HCT116 (cell line): ENCODE results near the gene TBC1D19. TPM values are rescaled to one million over a fixed set of nuclear protein-coding genes. Genes with fewer than 3 reads are reported as not detected.

ENCODE experiments used
- ATAC-seq: fragments of 200-7000 bp; cut with Tn5 transposase; 2 replicates; pipeline ENCODE4 v1.9.1; 2020; ENCODE audit warnings: mild to moderate bottlenecking, moderate library complexity
- BruUV-seq: library from RNA; stranded (reverse); fragments of 400-500 nt; replicated peaks from 2 replicates; lab custom pipeline; 2021; lab: Mats Ljungman, UMichigan
- CTCF ChIA-PET: fragments of 300-600 bp; sonication (Branson Sonifier 250); formaldehyde crosslinking; loops from one replicate; lab custom pipeline; 2021; ENCODE audit warnings: antibody characterized with exemption; lab: Charles Lee
- POLR2A ChIA-PET: fragments of 300-600, 350-600 bp; sonication (Branson Sonifier 250); formaldehyde crosslinking; loops from one replicate; lab custom pipeline; 2021; ENCODE audit warnings: antibody characterized with exemption; lab: Charles Lee
- RAD21 ChIA-PET, 2 experiments: fragments of 300-600 bp; sonication (Branson Sonifier 250); formaldehyde crosslinking; loops; one replicate each; lab custom pipeline; 2023; ENCODE audit warnings: low total read pairs in 2 of 2; ENCODE audit not compliant: uncharacterized antibody in 2 of 2, unreplicated experiment in 2 of 2, low non-redundant PET in 1 of 2; lab: Charles Lee
- DNase-seq: peaks from one replicate; pipeline ENCODE4 v3.0.0-alpha.2; 2010; ENCODE audit warnings: low read depth, low spot score
- H2AFZ ChIP-seq: fragments of 200-600 bp; shearing (Covaris generic), sonication (generic); 2 replicates; pipeline ENCODE4 v1.6.1; 2017; ENCODE audit warnings: low read depth, mixed run types, mixed read lengths, antibody characterized with exemption, low read length; ENCODE audit not compliant: poor library complexity, severe bottlenecking
- H3K27ac ChIP-seq: 2 replicates; pipeline ENCODE4 v1.5.1; 2012; ENCODE audit warnings: low read depth, low read length
- H3K27me3 ChIP-seq: fragments of 200-600 bp; sonication (generic); 2 replicates; pipeline ENCODE4 v1.6.1; 2016; ENCODE audit warnings: mixed run types, low read length, mixed read lengths; ENCODE audit not compliant: insufficient read depth
- H3K36me3 ChIP-seq, 2 experiments: fragments of 200-500 bp in 1 of 2; fragments of 200-600 bp in 1 of 2; sonication (Bioruptor generic) in 1 of 2; sonication (generic) in 1 of 2; 2 replicates each; pipeline versions ENCODE4 v1.5.1 to v1.6.1; 2014 to 2016; ENCODE audit warnings: low read length in 2 of 2, inconsistent platforms in 1 of 2, mixed read lengths in 1 of 2, mixed run types in 1 of 2; ENCODE audit not compliant: insufficient read depth in 2 of 2, control insufficient read depth in 1 of 2
- H3K4me1 ChIP-seq, 2 experiments: fragments of 200-600 bp in 1 of 2; sonication (generic) in 1 of 2; 2 replicates each; pipeline versions ENCODE4 v1.5.1 to v1.6.1; 2012 to 2017; ENCODE audit warnings: low read length in 2 of 2, inconsistent platforms in 1 of 2, mild to moderate bottlenecking in 1 of 2, mixed read lengths in 1 of 2, mixed run types in 1 of 2, moderate library complexity in 1 of 2; ENCODE audit not compliant: insufficient read depth in 2 of 2, control insufficient read depth in 1 of 2
- H3K4me2 ChIP-seq: fragments of 200-600 bp; sonication (generic); 2 replicates; pipeline ENCODE4 v1.6.1; 2017; ENCODE audit warnings: mixed run types, low read length, mixed read lengths
- H3K4me3 ChIP-seq, 2 experiments: fragments of 200-600 bp in 1 of 2; sonication (generic) in 1 of 2; replicated peaks in 1 of 2; 2 replicates each; pipeline ENCODE4 v1.5.1; 2011 to 2016; ENCODE audit warnings: low read length in 2 of 2, control low read depth in 1 of 2, low read depth in 1 of 2, mild to moderate bottlenecking in 1 of 2, mixed read lengths in 1 of 2, mixed run types in 1 of 2
- H3K79me2 ChIP-seq: fragments of 200-600 bp; sonication (generic); 2 replicates; pipeline ENCODE4 v1.6.1; 2017; ENCODE audit warnings: mild to moderate bottlenecking, mixed run types, low read length, moderate library complexity, mixed read lengths; ENCODE audit not compliant: insufficient read depth
- H3K9ac ChIP-seq: fragments of 200-600 bp; sonication (generic); 2 replicates; pipeline ENCODE4 v1.6.1; 2016; ENCODE audit warnings: low read length, mixed read lengths
- H3K9me2 ChIP-seq: fragments of 200-600 bp; sonication (generic), shearing (Covaris generic); 2 replicates; pipeline ENCODE4 v1.6.1; 2017; ENCODE audit warnings: mixed run types, mild to moderate bottlenecking, moderate library complexity; ENCODE audit not compliant: insufficient read depth
- H3K9me3 ChIP-seq, 2 experiments: fragments of 200-500 bp in 1 of 2; fragments of 200-600 bp in 1 of 2; sonication (Bioruptor generic) in 1 of 2; sonication (generic) in 1 of 2; 2 replicates each; pipeline ENCODE4 v1.6.1; 2014 to 2017; ENCODE audit warnings: low read length in 2 of 2, mixed read lengths in 2 of 2, inconsistent platforms in 1 of 2, low read depth in 1 of 2, mild to moderate bottlenecking in 1 of 2, mixed run types in 1 of 2, moderate library complexity in 1 of 2; ENCODE audit not compliant: control insufficient read depth in 1 of 2, insufficient read depth in 1 of 2
- H4K20me1 ChIP-seq: fragments of 200-600 bp; sonication (generic), shearing (Covaris generic); 2 replicates; pipeline ENCODE4 v1.6.1; 2017; ENCODE audit warnings: mixed run types, mild to moderate bottlenecking, moderate library complexity; ENCODE audit not compliant: insufficient read depth
- CBX3 ChIP-seq: IDR thresholded peaks from 2 replicates; pipeline ENCODE4 v1.6.1; 2012; ENCODE audit warnings: low read depth
- EGR1 ChIP-seq: IDR thresholded peaks from 2 replicates; pipeline ENCODE4 v1.6.1; 2012; ENCODE audit warnings: low read depth
- EZH2 ChIP-seq: fragments of 200-600 bp; sonication (generic); IDR thresholded peaks from 2 replicates; pipeline ENCODE4 v1.6.1; 2017; ENCODE audit warnings: antibody characterized with exemption, mixed run types
- EZH2phosphoT487 ChIP-seq: fragments of 200-600 bp; IDR thresholded peaks from 2 replicates; pipeline ENCODE4 v1.6.1; 2018; ENCODE audit warnings: antibody characterized with exemption, borderline replicate concordance
- JUND ChIP-seq: IDR thresholded peaks from 2 replicates; pipeline ENCODE4 v1.6.1; 2012
- POLR2AphosphoS5 ChIP-seq: IDR thresholded peaks from 2 replicates; pipeline ENCODE4 v1.6.1; 2011; ENCODE audit warnings: mild to moderate bottlenecking, low read depth, low read length, moderate library complexity
- SIN3A ChIP-seq: IDR thresholded peaks from 2 replicates; pipeline ENCODE4 v1.6.1; 2012; ENCODE audit warnings: low read depth
- SP1 ChIP-seq: IDR thresholded peaks from 2 replicates; pipeline ENCODE4 v1.6.1; 2012; ENCODE audit warnings: low read depth
- TCF7L2 ChIP-seq: IDR thresholded peaks from 2 replicates; pipeline ENCODE4 v1.7.0; 2011; ENCODE audit warnings: borderline replicate concordance, inconsistent platforms; ENCODE audit not compliant: insufficient read depth, insufficient read length; ENCODE audit errors: extremely low read depth
- intact Hi-C: fragments of 100-400 bp; cut with micrococcal nuclease; formaldehyde crosslinking; loops from 2 replicates; pipeline ENCODE4 v1.10.0; 2022
- total RNA-seq: library from RNA; stranded (reverse); gene quantifications from one replicate; pipeline ENCODE4 v1.2.1, GENCODE V29; 2021; ENCODE audit not compliant: unreplicated experiment
- TF ChIP-seq, protein P1 (sequence below): IDR thresholded peaks from 2 replicates; pipeline ENCODE4 v1.6.1; 2012; ENCODE audit warnings: low read depth
- TF ChIP-seq, protein P2 (sequence below): IDR thresholded peaks from 2 replicates; pipeline ENCODE4 v1.6.1; 2012
- TF ChIP-seq, protein P3 (sequence below): IDR thresholded peaks from 2 replicates; pipeline ENCODE4 v1.6.1; 2011; ENCODE audit warnings: mild to moderate bottlenecking, low read length, moderate library complexity; ENCODE audit not compliant: insufficient replicate concordance; ENCODE audit errors: extremely low read depth
- TF ChIP-seq, protein P4 (sequence below): IDR thresholded peaks from 2 replicates; pipeline ENCODE4 v1.6.1; 2012
- TF ChIP-seq, protein P5 (sequence below), 3 experiments: fragments of 200-600 bp in 1 of 3; sonication (generic) in 1 of 3; IDR thresholded peaks in 2 of 3; conservative IDR thresholded peaks in 1 of 3; 2 replicates each; pipeline ENCODE4 v1.5.1; 2012 to 2017; ENCODE audit warnings: low read depth in 2 of 3, low read length in 2 of 3, antibody characterized with exemption in 1 of 3, borderline replicate concordance in 1 of 3, control low read depth in 1 of 3, mild to moderate bottlenecking in 1 of 3, mixed read lengths in 1 of 3, mixed run types in 1 of 3, moderate library complexity in 1 of 3; ENCODE audit not compliant: insufficient read depth in 1 of 3

Gene TBC1D19
- total RNA-seq, 1 experiment from 2014 or later, result 25.4 TPM

GRCh38 chr4:26751838-26752237, 168.0 kb downstream of the TBC1D19 start:
- TF ChIP-seq, protein P1, sequence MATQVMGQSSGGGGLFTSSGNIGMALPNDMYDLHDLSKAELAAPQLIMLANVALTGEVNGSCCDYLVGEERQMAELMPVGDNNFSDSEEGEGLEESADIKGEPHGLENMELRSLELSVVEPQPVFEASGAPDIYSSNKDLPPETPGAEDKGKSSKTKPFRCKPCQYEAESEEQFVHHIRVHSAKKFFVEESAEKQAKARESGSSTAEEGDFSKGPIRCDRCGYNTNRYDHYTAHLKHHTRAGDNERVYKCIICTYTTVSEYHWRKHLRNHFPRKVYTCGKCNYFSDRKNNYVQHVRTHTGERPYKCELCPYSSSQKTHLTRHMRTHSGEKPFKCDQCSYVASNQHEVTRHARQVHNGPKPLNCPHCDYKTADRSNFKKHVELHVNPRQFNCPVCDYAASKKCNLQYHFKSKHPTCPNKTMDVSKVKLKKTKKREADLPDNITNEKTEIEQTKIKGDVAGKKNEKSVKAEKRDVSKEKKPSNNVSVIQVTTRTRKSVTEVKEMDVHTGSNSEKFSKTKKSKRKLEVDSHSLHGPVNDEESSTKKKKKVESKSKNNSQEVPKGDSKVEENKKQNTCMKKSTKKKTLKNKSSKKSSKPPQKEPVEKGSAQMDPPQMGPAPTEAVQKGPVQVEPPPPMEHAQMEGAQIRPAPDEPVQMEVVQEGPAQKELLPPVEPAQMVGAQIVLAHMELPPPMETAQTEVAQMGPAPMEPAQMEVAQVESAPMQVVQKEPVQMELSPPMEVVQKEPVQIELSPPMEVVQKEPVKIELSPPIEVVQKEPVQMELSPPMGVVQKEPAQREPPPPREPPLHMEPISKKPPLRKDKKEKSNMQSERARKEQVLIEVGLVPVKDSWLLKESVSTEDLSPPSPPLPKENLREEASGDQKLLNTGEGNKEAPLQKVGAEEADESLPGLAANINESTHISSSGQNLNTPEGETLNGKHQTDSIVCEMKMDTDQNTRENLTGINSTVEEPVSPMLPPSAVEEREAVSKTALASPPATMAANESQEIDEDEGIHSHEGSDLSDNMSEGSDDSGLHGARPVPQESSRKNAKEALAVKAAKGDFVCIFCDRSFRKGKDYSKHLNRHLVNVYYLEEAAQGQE, result no peak
- TF ChIP-seq SP1, result no peak
- no peak for TF ChIP-seq TCF7L2
- no peak for TF ChIP-seq EZH2phosphoT487
- TF ChIP-seq, protein P2, sequence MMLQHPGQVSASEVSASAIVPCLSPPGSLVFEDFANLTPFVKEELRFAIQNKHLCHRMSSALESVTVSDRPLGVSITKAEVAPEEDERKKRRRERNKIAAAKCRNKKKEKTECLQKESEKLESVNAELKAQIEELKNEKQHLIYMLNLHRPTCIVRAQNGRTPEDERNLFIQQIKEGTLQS, result no peak
- TF ChIP-seq CBX3, result no peak
- TF ChIP-seq, protein P3, sequence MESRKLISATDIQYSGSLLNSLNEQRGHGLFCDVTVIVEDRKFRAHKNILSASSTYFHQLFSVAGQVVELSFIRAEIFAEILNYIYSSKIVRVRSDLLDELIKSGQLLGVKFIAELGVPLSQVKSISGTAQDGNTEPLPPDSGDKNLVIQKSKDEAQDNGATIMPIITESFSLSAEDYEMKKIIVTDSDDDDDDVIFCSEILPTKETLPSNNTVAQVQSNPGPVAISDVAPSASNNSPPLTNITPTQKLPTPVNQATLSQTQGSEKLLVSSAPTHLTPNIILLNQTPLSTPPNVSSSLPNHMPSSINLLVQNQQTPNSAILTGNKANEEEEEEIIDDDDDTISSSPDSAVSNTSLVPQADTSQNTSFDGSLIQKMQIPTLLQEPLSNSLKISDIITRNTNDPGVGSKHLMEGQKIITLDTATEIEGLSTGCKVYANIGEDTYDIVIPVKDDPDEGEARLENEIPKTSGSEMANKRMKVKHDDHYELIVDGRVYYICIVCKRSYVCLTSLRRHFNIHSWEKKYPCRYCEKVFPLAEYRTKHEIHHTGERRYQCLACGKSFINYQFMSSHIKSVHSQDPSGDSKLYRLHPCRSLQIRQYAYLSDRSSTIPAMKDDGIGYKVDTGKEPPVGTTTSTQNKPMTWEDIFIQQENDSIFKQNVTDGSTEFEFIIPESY, result no peak
- no peak for TF ChIP-seq EZH2
- TF ChIP-seq SIN3A, result no peak
- no peak for TF ChIP-seq JUND
- TF ChIP-seq, protein P4, sequence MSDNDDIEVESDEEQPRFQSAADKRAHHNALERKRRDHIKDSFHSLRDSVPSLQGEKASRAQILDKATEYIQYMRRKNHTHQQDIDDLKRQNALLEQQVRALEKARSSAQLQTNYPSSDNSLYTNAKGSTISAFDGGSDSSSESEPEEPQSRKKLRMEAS, result no peak
- no peak for TF ChIP-seq POLR2AphosphoS5
- TF ChIP-seq, protein P5, sequence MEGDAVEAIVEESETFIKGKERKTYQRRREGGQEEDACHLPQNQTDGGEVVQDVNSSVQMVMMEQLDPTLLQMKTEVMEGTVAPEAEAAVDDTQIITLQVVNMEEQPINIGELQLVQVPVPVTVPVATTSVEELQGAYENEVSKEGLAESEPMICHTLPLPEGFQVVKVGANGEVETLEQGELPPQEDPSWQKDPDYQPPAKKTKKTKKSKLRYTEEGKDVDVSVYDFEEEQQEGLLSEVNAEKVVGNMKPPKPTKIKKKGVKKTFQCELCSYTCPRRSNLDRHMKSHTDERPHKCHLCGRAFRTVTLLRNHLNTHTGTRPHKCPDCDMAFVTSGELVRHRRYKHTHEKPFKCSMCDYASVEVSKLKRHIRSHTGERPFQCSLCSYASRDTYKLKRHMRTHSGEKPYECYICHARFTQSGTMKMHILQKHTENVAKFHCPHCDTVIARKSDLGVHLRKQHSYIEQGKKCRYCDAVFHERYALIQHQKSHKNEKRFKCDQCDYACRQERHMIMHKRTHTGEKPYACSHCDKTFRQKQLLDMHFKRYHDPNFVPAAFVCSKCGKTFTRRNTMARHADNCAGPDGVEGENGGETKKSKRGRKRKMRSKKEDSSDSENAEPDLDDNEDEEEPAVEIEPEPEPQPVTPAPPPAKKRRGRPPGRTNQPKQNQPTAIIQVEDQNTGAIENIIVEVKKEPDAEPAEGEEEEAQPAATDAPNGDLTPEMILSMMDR (IDR thresholded peaks at IDR 0.05 in 2 of 3, conservative IDR thresholded peaks at IDR 0.05 in 1 of 3; ENCODE audit: borderline replicate concordance in 1 of 3, insufficient read depth in 1 of 3, low read depth in 2 of 3, low read length in 2 of 3), result no peak
- TF ChIP-seq EGR1, result no peak
- no peak overlapping the region for H3K4me2 ChIP-seq
- no peak overlapping the region for H3K27ac ChIP-seq
- no peak overlapping the region for H3K9ac ChIP-seq
- no peaks in the 10 kb centered on the region for H3K79me2 ChIP-seq
- no peak for DNase-seq
- H3K27me3 ChIP-seq, result no peaks in the 10 kb centered on the region
- no peaks in the 10 kb centered on the region for H3K4me1 ChIP-seq
- BruUV-seq, result no TSS peak
- H3K9me3 ChIP-seq, result no peaks in the 10 kb centered on the region
- ChIA-PET RAD21 (no interaction called here), CTCF (no interaction called here), POLR2A (no interaction called here)
- no peak overlapping the region for H2AFZ ChIP-seq
- H3K36me3 ChIP-seq, result no peaks in the 10 kb centered on the region
- no peak for ATAC-seq
- intact Hi-C loops, result no loop called here
- no peak overlapping the region for H3K4me3 ChIP-seq
- H3K9me2 ChIP-seq, result no peaks in the 10 kb centered on the region
- H4K20me1 ChIP-seq, result no peaks in the 10 kb centered on the region
